Neural progenitor cell (in vitro differentiated cells): Measurements from ENCODE around the gene TNFSF10.

Experiments used
- CTCF ChIP-seq: fragments of 200-600 bp; sonication (generic); IDR thresholded peaks from 2 replicates; pipeline ENCODE4 v1.5.1; 2017; ENCODE audit warnings: antibody characterized with exemption, mild to moderate bottlenecking
- EZH2 ChIP-seq: fragments of 200-600 bp; sonication (generic); IDR thresholded peaks from 2 replicates; pipeline ENCODE4 v1.6.1; 2017; ENCODE audit warnings: antibody characterized with exemption, mild to moderate bottlenecking, moderate library complexity
- EZH2phosphoT487 ChIP-seq: fragments of 200-600 bp; sonication (generic); IDR thresholded peaks from 2 replicates; pipeline ENCODE4 v1.6.1; 2017; ENCODE audit warnings: antibody characterized with exemption

GRCh38 chr3:172466553-172467130, 56.6 kb downstream of the TNFSF10 start:
- TF ChIP-seq CTCF (no peak), EZH2 (no peak), EZH2phosphoT487 (no peak)
